CD14-positive monocyte (primary cell): ENCODE results near the gene POLD4. TPM values are rescaled to one million over a fixed set of nuclear protein-coding genes. Genes with fewer than 3 reads are reported as not detected.

ENCODE experiments used
- DNase-seq, 3 donors: peaks; one replicate each; pipeline ENCODE4 v3.0.0-alpha.2; 2011 to 2022
- H2AFZ ChIP-seq: 2 replicates; pipeline ENCODE4 v1.6.0; 2012; ENCODE audit warnings: mild to moderate bottlenecking, low read depth, low read length, inconsistent platforms; ENCODE audit not compliant: insufficient read depth, poor library complexity, severe bottlenecking
- H3K27ac ChIP-seq, 2 donors: 1 replicate in 1 of 2; 2 replicates in 1 of 2; pipeline ENCODE4 v1.5.1; 2012 to 2013; ENCODE audit warnings: low read length in 2 of 2, control low read depth in 1 of 2, inconsistent platforms in 1 of 2, low read depth in 1 of 2, mild to moderate bottlenecking in 1 of 2
- H3K27me3 ChIP-seq, 2 donors: one replicate each; pipeline versions ENCODE4 v1.6.0 to v1.6.1; 2011 to 2013; ENCODE audit warnings: low read length in 2 of 2; ENCODE audit not compliant: control insufficient read depth in 2 of 2, insufficient read depth in 2 of 2
- H3K36me3 ChIP-seq, 2 donors: replicated peaks in 1 of 2; 1 replicate in 1 of 2; 2 replicates in 1 of 2; pipeline versions ENCODE4 v1.5.1 to v1.6.1; 2012 to 2013; ENCODE audit warnings: low read length in 2 of 2, control low read depth in 1 of 2, inconsistent platforms in 1 of 2, mild to moderate bottlenecking in 1 of 2; ENCODE audit not compliant: insufficient read depth in 2 of 2, control insufficient read depth in 1 of 2
- H3K4me1 ChIP-seq, 2 donors: 1 replicate in 1 of 2; 2 replicates in 1 of 2; pipeline versions ENCODE4 v1.5.1 to v1.6.1; 2012 to 2013; ENCODE audit warnings: low read length in 2 of 2, control low read depth in 1 of 2, inconsistent platforms in 1 of 2, mild to moderate bottlenecking in 1 of 2, moderate library complexity in 1 of 2; ENCODE audit not compliant: insufficient read depth in 2 of 2, control insufficient read depth in 1 of 2
- H3K4me2 ChIP-seq: replicated peaks from 2 replicates; pipeline ENCODE3; 2012; ENCODE audit warnings: low read length, moderate library complexity, mild to moderate bottlenecking; ENCODE audit not compliant: poor library complexity, severe bottlenecking; ENCODE audit errors: extremely low read depth
- H3K4me3 ChIP-seq, 3 experiments: fragments of 200-600 bp in 1 of 3; sonication (generic) in 1 of 3; replicated peaks in 1 of 3; 1 replicate in 2 of 3; 2 replicates in 1 of 3; pipeline ENCODE4 v1.5.1; 2011 to 2013; ENCODE audit warnings: low read length in 3 of 3, mild to moderate bottlenecking in 3 of 3, control low read depth in 2 of 3, low read depth in 2 of 3, inconsistent platforms in 1 of 3, moderate library complexity in 1 of 3
- H3K79me2 ChIP-seq: 2 replicates; pipeline ENCODE4 v1.6.0; 2012; ENCODE audit warnings: mild to moderate bottlenecking, control low read depth, inconsistent platforms, low read length, moderate library complexity; ENCODE audit not compliant: insufficient read depth
- H3K9ac ChIP-seq: 2 replicates; pipeline ENCODE4 v1.6.0; 2017; ENCODE audit warnings: low read length, mild to moderate bottlenecking; ENCODE audit not compliant: insufficient read depth, poor library complexity, severe bottlenecking
- H3K9me3 ChIP-seq, 2 donors: replicated peaks in 1 of 2; 1 replicate in 1 of 2; 2 replicates in 1 of 2; pipeline versions ENCODE4 v1.5.1 to v1.6.1; 2012 to 2013; ENCODE audit warnings: low read length in 2 of 2, control low read depth in 1 of 2; ENCODE audit not compliant: control insufficient read depth in 1 of 2, insufficient read depth in 1 of 2
- H4K20me1 ChIP-seq: 2 replicates; pipeline ENCODE4 v1.6.0; 2012; ENCODE audit warnings: mild to moderate bottlenecking, low read length, control low read depth, moderate library complexity; ENCODE audit not compliant: insufficient read depth
- H3K27ac Mint-ChIP-seq, 7 donors: one replicate each; pipeline ENCODE4 v1.8.0; 2020; ENCODE audit warnings: mild to moderate bottlenecking in 7 of 7, mixed read lengths in 7 of 7, moderate library complexity in 6 of 7, inconsistent platforms in 2 of 7
- H3K27me3 Mint-ChIP-seq, 3 donors: one replicate each; pipeline ENCODE4 v1.8.0; 2021 to 2022; ENCODE audit warnings: low read depth in 3 of 3, mild to moderate bottlenecking in 3 of 3, mixed read lengths in 3 of 3, moderate library complexity in 3 of 3, inconsistent platforms in 1 of 3
- H3K36me3 Mint-ChIP-seq, 2 donors: one replicate each; pipeline ENCODE4 v1.8.0; 2020; ENCODE audit warnings: mixed read lengths in 2 of 2, inconsistent platforms in 1 of 2, mild to moderate bottlenecking in 1 of 2
- H3K4me1 Mint-ChIP-seq: one replicate; pipeline ENCODE4 v1.8.0; 2020; ENCODE audit warnings: mild to moderate bottlenecking, mixed read lengths
- H3K4me3 Mint-ChIP-seq, 2 donors: one replicate each; pipeline ENCODE4 v1.8.0; 2020; ENCODE audit warnings: mild to moderate bottlenecking in 2 of 2, mixed read lengths in 2 of 2, moderate library complexity in 1 of 2
- H3K9me3 Mint-ChIP-seq, 7 donors: one replicate each; pipeline ENCODE4 v1.8.0; 2020 to 2022; ENCODE audit warnings: mixed read lengths in 7 of 7, mild to moderate bottlenecking in 6 of 7, moderate library complexity in 6 of 7, inconsistent platforms in 2 of 7
- WGBS: methylation state at CpG from one replicate; pipeline ENCODE4 v1.1.5; 2013; ENCODE audit warnings: missing lambda C conversion rate; ENCODE audit not compliant: insufficient coverage; 5-methylcytosine and 5-hydroxymethylcytosine counted together
- intact Hi-C, 2 donors: fragments of 100-400 bp; cut with micrococcal nuclease; formaldehyde crosslinking; loops; one replicate each; pipeline versions ENCODE4 v1.15.0 to v1.15.1; 2023
- polyA plus RNA-seq, 3 donors: library from polyadenylated mRNA; depleted of rRNA in 1 of 3; unstranded in 2 of 3; stranded (reverse) in 1 of 3; fragments of 300-500 nt in 2 of 3; fragments of >200 nt in 1 of 3; fragmentation: Illumina TruSeq in 2 of 3; gene quantifications; 1 replicate in 2 of 3; 2 replicates in 1 of 3; pipeline ENCODE4 v1.2.3, GENCODE V29; 2012 to 2021
- TF ChIP-seq, protein P1 (sequence below): fragments of 200-600 bp; IDR thresholded peaks from one replicate; pipeline ENCODE4 v1.8.0; 2022; ENCODE audit warnings: antibody characterized with exemption, mild to moderate bottlenecking

POLD4 gene
- polyA plus RNA-seq, 3 donors: 157 to 205 (median 176) TPM

DNA sequence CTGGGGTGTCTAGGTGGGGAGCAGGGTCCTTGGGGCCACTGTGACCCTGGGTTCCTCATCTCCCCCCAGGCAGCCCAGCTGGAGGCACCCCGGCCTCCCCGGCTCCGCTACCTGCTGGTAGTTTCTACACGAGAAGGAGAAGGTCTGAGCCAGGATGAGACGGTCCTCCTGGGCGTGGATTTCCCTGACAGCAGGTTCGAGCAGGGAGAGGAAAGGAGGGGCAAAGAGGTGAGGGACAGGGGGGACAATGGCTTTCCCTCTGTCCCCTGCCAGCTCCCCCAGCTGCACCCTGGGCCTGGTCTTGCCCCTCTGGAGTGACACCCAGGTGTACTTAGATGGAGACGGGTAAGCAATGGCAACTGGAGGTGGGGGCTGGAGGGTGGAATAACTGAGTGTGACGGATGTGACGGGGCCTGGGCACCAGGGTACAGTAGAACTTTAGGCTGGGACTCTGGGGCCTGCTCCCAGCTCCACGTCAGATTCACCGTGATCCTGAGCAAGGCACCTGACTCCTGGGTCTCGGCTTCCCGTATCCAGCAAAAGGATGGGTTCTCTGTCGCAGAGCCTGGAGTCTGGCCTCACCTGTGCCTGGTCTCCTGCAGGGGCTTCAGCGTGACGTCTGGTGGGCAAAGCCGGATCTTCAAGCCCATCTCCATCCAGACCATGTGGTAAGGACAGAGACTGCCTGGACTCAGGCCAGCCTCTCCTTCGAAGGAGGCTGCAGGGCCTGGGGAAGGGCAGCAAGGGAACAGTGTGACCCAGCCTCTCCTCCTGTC, 46.4 kb downstream of the POLD4 start:
- no peak for DNase-seq
- H4K20me1 ChIP-seq: peaks cover 48% of the 10 kb centered on the region
- TF ChIP-seq, protein P1, sequence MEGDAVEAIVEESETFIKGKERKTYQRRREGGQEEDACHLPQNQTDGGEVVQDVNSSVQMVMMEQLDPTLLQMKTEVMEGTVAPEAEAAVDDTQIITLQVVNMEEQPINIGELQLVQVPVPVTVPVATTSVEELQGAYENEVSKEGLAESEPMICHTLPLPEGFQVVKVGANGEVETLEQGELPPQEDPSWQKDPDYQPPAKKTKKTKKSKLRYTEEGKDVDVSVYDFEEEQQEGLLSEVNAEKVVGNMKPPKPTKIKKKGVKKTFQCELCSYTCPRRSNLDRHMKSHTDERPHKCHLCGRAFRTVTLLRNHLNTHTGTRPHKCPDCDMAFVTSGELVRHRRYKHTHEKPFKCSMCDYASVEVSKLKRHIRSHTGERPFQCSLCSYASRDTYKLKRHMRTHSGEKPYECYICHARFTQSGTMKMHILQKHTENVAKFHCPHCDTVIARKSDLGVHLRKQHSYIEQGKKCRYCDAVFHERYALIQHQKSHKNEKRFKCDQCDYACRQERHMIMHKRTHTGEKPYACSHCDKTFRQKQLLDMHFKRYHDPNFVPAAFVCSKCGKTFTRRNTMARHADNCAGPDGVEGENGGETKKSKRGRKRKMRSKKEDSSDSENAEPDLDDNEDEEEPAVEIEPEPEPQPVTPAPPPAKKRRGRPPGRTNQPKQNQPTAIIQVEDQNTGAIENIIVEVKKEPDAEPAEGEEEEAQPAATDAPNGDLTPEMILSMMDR: no peak
- H3K36me3 Mint-ChIP-seq: peaks cover 44 to 69% of the 10 kb centered on the region in 2 donors
- H3K4me3 Mint-ChIP-seq: no peak overlapping the region
- H3K4me1 Mint-ChIP-seq: peaks cover 32% of the 10 kb centered on the region
- no peaks in the 10 kb centered on the region for H3K9me3 Mint-ChIP-seq
- intact Hi-C loops: no loop called here
- H3K27ac Mint-ChIP-seq: no peak overlapping the region
- no peak overlapping the region for H3K4me2 ChIP-seq
- H3K36me3 ChIP-seq: peaks cover 54 to 55% of the 10 kb centered on the region in 2 donors
- over 99% methylated on average over 16 of the region's 19 CpGs for WGBS
- no peak overlapping the region for H2AFZ ChIP-seq
- no peak overlapping the region for H3K4me3 ChIP-seq
- H3K79me2 ChIP-seq: peaks cover 23% of the 10 kb centered on the region
- H3K9ac ChIP-seq: no peak overlapping the region
- H3K27ac ChIP-seq: no peak overlapping the region
- peaks cover 27 to 35% of the 10 kb centered on the region in 2 donors for H3K4me1 ChIP-seq
- no peaks in the 10 kb centered on the region for H3K9me3 ChIP-seq
- no peaks in the 10 kb centered on the region for H3K27me3 Mint-ChIP-seq
- H3K27me3 ChIP-seq: no peaks in the 10 kb centered on the region

DNA sequence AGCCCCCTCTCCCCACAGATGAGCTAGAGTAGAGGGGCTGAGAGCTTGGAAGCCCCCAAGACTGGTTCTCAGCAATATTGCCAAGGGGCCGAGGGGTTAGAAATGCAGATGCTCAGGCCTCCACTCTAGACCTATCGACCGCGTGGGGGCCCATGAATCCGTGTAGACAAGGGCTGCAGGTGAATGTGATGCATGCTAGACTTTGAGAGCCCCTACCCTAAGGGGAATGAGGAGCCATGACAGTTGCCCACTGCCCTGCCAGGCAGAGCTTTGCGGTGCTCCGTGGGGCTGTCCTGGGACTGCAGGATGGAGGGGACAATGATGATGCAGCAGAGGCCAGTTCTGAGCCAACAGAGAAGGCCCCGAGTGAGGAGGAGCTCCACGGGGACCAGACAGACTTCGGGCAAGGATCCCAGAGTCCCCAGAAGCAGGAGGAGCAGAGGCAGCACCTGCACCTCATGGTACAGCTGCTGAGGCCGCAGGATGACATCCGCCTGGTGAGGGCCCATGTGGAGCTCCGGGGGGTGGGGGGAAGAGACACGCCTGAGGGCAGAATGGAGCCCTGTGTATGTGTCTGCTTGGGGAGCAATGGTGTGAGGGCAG, 48.7 kb downstream of the POLD4 start:
- Histone ChIP-seq H3K9me3 (no peaks in the 10 kb centered on the region), H3K4me1 (peaks cover 44 to 53% of the 10 kb centered on the region in 2 donors), H3K79me2 (peaks cover 38% of the 10 kb centered on the region), H3K4me2 (peak overlapping the region; percentile 94), H3K27ac (no peak overlapping the region), H3K9ac (no peak overlapping the region), H3K36me3 (peaks cover 57% of the 10 kb centered on the region in 2 donors), H2AFZ (peak overlapping the region; percentile 72), H4K20me1 (peaks cover 71% of the 10 kb centered on the region), H3K27me3 (no peaks in the 10 kb centered on the region), H3K4me3 (peak overlapping the region in 2 of 3 experiments; percentile 66 to 86)
- TF ChIP-seq, protein P1: no peak
- Mint-ChIP-seq H3K4me3 (peak overlapping the region; percentile 62 to 73), H3K4me1 (peaks cover 46% of the 10 kb centered on the region), H3K36me3 (peaks cover 41 to 69% of the 10 kb centered on the region in 2 donors), H3K27me3 (no peaks in the 10 kb centered on the region), H3K9me3 (no peaks in the 10 kb centered on the region), H3K27ac (peak overlapping the region in 2 of 7 donors; percentile 16 to 37)
- 93% methylated on average over 14 of the region's 14 CpGs for WGBS
- peak in 1 of 3 donors; percentile 2 for DNase-seq
- intact Hi-C loops: loop anchor here in 1 of 2 donors (5.0 kb wide), 1 partner anchor 37 kb away; the partner anchor contains the start of gene GRK2
